GM18519 (cell line): ENCODE data around the gene TTLL12.

ENCODE experiments used
- ATAC-seq: cut with Tn5 transposase; IDR thresholded peaks from one replicate; pipeline ENCODE4 v1.9.1; 2021; ENCODE audit warnings: mild to moderate bottlenecking, moderate library complexity; ENCODE audit not compliant: unreplicated experiment, low FRiP score

The TTLL12 gene

GRCh38 chr22:43216738-43217137 is 29.8 kb upstream of the TTLL12 start:
- ATAC-seq, result no peak

DNA sequence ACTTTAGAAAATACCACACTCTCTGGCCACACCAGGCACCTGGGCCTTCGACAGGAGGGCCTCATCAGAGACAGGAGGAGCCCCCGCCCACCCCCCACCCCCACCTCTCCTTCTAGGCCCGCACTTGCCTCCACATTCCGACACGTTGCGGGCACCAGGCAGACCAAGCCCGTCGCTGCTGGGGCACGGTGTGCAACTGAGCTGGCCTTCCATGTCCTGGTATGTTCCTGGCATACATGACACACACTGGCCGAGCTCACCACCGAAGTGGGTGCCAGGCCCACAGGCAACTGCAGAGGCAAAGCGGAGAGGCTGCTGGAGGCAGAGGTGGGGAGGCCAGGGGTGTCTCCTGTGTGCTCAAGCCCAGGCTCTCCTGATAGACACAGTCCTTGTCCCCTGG is 27.0 kb upstream of the TTLL12 start:
- no peak for ATAC-seq

GRCh38 chr22:43213051-43213450 is 26.1 kb upstream of the TTLL12 start:
- ATAC-seq, result no peak

GRCh38 chr22:43212434-43212952 is 25.6 kb upstream of the TTLL12 start:
- no peak for ATAC-seq

GRCh38 chr22:43211941-43212433 is 25.1 kb upstream of the TTLL12 start:
- no peak for ATAC-seq

GRCh38 chr22:43210631-43211515 is 23.9 kb upstream of the TTLL12 start:
- no peak for ATAC-seq

DNA sequence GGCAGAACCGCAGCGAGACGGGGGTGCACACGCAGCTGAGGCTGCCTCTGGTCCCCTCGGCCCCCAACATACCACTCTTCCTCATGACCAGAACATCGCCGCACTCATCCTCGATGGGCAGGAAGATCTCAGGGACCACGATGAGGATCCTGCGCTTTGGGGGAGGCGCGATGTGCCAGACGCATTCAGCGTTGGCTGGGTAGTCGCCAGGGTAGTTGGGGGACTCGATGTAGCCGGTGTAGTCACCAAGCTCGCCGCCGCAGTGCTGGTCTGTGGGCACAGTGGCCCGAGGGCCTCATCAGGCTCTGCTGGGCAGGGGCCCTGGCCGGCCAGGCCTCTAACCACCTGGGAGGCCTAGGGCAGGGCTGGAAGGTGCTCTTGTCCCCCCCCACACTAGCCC is 23.0 kb upstream of the TTLL12 start:
- ATAC-seq, result no peak

DNA sequence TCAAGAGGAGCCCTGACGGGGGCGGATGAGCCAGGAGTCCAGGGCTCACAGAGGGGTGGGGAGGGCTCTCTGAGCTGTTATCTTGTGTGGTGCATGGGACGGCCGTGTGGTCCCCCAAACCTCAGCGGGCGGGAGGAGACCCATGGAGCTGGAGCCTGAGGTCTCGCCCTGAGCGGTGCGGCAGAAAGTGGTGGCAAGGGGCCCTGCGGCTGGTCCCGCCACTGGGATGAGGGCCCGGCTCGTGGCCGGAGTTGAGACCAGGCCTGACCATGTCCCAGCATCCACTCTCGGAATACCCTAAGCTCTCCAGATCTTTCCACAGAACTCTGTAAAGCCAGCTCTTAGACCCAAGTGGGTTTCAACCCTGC is 22.6 kb upstream of the TTLL12 start:
- no peak for ATAC-seq

DNA sequence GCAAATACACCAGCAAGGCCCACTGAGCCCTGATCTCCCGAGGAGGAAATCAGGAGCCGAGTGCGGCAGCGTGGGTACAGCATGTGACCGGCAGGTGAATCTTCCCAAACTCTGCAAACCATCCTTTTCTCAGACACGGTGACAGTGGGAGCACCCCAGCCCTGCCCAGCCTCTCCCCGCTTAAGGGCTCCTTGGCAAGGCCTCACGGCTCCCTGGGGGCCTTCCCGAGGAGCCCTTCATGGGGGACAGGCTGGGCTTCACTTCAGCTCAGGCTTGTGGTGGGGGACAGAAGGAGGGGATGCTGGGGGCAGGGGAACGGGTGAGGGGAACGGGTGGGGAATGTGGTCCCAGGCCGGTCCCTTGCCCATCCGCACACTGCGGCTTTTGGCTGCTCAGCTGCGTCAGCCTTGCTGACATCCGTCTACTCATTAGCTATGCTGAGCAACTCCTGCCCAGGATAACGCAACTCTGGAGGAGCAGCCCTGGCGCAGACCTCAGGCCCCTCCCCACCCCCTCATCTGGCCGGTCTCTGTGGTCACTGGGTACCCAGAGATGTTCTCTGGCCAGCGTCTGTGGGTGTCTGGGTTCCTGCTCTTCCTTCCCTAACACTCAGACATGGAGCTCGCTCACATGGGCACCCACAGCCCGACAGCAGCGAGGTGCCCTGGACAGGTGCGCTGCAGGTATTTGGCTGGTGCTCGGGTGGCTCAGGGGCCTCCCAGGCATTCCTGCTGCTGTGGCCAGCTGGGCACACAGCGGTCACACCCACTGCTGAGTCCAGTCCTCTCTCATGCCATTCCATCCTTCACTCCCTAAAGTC is 22.0 kb upstream of the TTLL12 start:
- no peak for ATAC-seq

GRCh38 chr22:43207849-43208702 is 21.1 kb upstream of the TTLL12 start:
- no peak for ATAC-seq

DNA sequence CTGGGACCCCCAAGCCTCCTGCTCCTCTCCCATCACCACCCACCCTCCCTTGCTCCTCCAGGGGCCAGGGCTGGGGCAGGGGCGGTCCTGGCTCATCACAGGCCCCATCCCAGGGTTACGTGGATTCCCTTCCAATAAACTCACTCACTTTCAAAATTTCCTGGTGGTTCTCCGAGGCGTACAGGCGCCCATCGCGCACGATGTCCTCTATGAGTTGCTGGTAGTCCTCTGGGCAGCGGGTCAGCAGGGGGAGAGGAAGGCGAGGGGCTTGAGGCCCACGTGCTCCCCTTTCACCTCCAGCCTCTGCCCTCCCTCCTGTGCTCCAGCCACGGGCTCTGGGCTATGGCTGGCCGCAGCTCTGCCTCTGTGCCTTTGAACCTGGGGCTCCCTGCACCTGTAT is 20.5 kb upstream of the TTLL12 start:
- no peak for ATAC-seq

DNA sequence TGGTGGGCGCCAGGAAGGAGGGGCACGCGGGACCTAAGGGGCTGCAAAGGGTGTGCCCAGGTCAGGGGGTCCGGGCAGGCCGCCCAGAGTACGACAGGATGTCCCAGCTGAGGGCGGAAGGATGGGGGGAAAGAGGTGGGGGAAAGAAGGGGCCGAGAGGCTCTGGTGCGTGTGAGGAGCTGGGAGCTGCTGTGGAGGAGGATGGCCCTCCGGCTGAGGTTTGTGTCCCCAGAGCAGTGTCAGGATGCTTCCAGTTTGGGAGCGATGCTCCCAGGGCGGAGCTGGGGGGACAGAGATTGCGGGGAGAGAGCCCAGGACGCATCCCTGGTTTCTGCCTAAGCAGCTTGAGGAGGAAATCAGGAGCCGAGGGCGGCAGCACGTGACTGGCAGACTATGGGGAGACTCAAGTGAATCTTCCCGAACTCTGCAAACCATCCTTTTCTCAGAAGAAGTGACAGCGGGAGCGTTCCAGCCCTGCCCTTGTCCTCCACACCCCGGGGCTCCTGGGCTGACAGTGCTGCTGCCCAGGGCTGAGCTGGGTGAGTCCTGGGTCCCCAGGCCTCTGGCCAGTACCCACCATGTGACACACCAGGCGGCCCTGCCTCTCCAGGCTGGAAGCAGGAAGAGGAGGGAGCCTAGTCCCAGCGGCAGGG is 19.7 kb upstream of the TTLL12 start:
- ATAC-seq, result no peak

DNA sequence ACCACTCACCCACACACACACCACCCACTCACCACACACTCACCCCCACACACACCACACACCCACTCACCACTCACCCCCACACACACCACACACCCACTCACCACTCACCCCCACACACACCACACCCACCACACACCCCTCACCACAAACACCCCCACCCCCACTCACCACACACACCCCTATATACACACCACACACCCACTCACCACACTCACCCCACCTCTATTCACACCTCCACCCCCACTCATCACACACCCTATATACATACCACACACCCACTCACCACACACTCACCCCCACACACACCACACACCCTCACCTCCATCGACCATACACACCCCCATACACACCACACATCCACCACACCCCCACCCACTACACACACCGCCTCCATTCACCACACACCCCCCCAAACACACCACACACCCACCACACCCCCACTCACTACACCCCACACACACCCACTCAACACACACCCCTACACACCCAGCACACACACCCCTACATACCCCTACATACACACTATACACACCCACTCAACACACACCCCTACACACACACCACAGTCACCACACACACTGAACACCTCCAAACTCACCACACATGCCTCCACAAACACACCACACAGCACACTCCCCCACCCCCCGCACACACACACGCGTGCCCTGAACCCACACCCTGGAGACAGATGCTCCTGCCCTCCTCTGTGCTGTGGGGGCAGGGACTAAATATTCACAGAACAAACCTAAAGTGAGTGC is 19.0 kb upstream of the TTLL12 start:
- no peak for ATAC-seq

DNA sequence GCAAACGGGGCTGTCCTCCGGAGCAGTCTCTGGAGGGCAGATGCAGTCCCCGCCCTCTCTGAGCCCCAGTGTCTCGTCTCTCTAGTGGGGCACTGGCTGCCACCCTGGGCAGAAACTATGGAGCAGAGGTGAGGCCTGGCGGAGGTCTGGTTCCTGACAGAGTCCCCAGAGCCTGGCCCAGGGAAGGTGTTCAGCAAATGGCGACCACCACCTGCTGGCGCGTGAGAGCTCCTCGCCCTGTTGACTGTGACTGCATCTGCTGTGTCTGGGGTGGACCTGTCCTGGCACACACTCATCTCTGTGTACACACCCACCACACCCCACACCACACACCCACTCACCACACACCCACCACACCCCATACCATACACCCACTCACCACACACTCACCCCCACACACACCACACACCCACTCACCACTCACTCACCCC is 18.3 kb upstream of the TTLL12 start:
- no peak for ATAC-seq

DNA sequence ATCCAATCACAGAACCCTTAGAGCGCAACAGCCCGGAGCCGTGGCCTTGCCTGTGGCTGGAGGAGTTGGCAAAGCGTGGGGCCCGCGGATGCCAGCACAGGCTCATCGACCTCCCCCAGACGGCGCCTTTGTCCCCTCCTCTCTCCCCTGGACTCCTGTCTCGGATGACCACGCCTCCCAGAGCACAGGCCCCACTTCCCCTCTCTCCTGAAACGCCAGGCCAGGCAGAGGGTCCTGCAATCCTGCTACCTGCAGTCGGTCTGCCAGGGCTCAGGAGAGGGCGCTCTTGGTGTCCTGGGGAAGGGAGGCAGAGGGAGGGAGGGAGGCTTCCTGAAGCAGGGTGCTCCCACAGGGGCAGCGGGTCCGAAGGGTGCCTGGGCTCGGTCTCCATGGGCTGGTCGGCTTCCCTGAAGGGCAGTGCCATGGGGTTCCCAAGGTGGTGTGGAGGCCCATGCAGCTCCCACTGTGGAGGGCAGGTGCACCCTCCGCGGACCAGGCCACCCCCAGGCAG is 16.6 kb upstream of the TTLL12 start:
- no peak for ATAC-seq

DNA sequence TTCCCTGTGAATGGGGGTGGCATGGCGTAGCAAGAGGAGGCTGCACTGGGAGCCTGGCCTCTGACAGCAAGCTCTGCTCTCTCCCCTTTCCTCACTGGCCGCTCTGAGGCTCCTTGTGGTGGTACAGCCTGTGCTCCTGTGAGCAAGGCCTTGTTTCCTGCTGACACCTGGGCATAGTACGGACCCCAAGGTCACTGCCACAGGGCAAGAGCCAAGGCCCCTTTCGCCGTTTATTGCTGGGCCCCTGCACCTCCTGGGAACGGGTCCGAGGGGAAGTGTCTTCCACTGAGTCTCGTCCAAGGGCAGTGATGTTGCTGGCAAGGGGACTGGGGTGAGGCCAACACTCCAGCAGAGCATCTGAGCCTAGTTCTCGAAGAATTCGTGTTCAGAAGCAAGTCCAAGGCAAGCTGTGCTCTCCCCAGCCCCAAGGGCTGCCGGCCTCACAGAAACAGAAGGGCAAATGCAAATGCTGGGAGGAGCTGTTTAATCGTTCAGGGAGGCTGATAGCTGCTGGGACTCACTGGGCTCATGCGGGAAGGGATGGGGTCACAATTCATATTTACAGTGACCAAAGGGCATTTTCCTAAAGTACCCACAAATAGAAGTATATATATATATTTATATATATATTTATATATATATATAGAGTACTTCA is 15.9 kb upstream of the TTLL12 start:
- no peak for ATAC-seq

- no peak for ATAC-seq
Observed at GRCh38 chr22:43202326-43202725, 15.4 kb upstream of the TTLL12 start.

DNA sequence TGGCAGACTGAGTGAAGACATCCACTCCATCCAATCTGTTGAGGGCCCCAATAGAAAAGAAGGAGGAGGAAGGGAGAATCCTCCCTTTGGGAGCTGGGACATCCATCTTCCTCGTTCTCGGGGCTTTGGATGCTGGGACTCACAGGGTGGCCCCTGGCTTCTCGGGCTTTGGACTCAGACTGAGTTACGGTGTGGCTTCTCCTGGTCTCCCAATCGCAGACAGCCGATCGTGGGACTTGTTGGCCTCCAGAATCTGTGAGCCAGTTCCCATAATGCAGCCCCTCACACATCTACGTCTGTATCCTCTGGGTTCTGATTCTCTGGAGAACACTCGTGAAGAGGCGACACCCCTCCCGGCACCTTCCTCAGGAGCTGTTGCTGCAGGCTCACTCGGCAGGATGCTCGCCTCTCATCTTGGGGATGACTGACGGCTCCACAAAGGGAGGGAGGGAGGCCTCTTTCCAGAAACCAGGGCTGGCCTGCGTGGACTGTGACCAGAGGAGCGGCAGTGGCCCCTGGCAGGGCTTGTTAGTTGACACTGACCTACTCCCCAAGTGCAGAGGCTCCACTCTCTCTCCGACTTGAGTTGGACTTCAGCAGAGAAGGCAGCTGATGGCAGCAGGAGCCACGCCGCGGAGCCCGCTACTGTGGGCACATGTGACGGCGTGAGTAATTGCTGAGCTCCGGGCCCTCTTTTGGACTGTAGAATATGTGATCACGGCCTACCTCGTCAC is 14.7 kb upstream of the TTLL12 start:
- no peak for ATAC-seq
